Peyer's patch (tissue), 4 donors: ENCODE measurements around the gene TNFSF8.

ENCODE experiments used
- POLR2A ChIP-seq, 2 donors: fragments of 450-650 bp; IDR thresholded peaks; one replicate each; pipeline ENCODE4 v1.5.1; 2017; ENCODE audit warnings: antibody characterized with exemption in 2 of 2, mild to moderate bottlenecking in 2 of 2, moderate library complexity in 2 of 2
- TF ChIP-seq, protein P1 (sequence below), 6 experiments: fragments of 450-650 bp in 4 of 6; fragments of 200-600 bp in 2 of 6; sonication (generic) in 1 of 6; IDR thresholded peaks; one replicate each; pipeline ENCODE4 v1.5.1; 2017 to 2019; ENCODE audit warnings: antibody characterized with exemption in 6 of 6, mild to moderate bottlenecking in 3 of 6, moderate library complexity in 1 of 6

DNA sequence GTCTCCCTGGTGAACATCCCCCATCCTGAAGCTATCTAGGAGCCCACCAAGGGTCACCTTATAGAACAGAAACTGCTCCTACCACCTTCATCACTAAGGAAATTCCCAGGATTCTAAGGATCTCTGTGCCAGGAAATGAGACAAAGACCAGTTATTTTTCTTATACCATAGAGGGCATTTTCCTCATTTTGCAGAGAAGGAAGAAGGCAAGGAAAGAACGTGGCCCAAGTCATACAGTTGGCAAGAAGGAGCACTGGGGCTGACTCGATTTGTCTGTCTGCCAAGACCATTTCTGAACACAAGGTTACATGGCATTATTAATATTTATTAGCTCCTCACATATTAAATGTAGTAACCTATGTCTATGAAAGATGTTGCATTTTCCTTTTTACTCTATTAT lies 74.9 kb downstream of the TNFSF8 start:
- no peak for TF ChIP-seq POLR2A (IDR thresholded peaks at IDR 0.05)
- TF ChIP-seq, protein P1, sequence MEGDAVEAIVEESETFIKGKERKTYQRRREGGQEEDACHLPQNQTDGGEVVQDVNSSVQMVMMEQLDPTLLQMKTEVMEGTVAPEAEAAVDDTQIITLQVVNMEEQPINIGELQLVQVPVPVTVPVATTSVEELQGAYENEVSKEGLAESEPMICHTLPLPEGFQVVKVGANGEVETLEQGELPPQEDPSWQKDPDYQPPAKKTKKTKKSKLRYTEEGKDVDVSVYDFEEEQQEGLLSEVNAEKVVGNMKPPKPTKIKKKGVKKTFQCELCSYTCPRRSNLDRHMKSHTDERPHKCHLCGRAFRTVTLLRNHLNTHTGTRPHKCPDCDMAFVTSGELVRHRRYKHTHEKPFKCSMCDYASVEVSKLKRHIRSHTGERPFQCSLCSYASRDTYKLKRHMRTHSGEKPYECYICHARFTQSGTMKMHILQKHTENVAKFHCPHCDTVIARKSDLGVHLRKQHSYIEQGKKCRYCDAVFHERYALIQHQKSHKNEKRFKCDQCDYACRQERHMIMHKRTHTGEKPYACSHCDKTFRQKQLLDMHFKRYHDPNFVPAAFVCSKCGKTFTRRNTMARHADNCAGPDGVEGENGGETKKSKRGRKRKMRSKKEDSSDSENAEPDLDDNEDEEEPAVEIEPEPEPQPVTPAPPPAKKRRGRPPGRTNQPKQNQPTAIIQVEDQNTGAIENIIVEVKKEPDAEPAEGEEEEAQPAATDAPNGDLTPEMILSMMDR (IDR thresholded peaks at IDR 0.05): no peak
